Adipocyte (in vitro differentiated cells): ENCODE measurements around the gene LDLRAP1.

Experiments
- DNase-seq: peaks from one replicate; pipeline ENCODE4 v3.0.0-alpha.2; 2015; ENCODE audit warnings: low read depth
- H3K27me3 ChIP-seq: replicated peaks from 2 replicates; pipeline ENCODE4 v1.7.0; 2013; ENCODE audit warnings: mild to moderate bottlenecking, low read length, moderate library complexity; ENCODE audit not compliant: control insufficient read depth, insufficient read depth
- H3K36me3 ChIP-seq: 2 replicates; pipeline ENCODE4 v1.7.0; 2013; ENCODE audit warnings: low read length, mild to moderate bottlenecking, moderate library complexity; ENCODE audit not compliant: control insufficient read depth, insufficient read depth, severe bottlenecking
- H3K4me1 ChIP-seq: 2 replicates; pipeline ENCODE4 v1.7.0; 2013; ENCODE audit warnings: mild to moderate bottlenecking, low read length, moderate library complexity; ENCODE audit not compliant: control insufficient read depth, insufficient read depth
- H3K4me3 ChIP-seq: 2 replicates; pipeline ENCODE4 v1.7.0; 2013; ENCODE audit warnings: mild to moderate bottlenecking, low read length, moderate library complexity
- H3K9ac ChIP-seq: 2 replicates; pipeline ENCODE4 v1.7.0; 2013; ENCODE audit warnings: mild to moderate bottlenecking, low read length, moderate library complexity
- H3K9me3 ChIP-seq: 2 replicates; pipeline ENCODE4 v1.7.0; 2013; ENCODE audit warnings: mild to moderate bottlenecking, low read length, moderate library complexity; ENCODE audit not compliant: control insufficient read depth

The LDLRAP1 gene

DNA sequence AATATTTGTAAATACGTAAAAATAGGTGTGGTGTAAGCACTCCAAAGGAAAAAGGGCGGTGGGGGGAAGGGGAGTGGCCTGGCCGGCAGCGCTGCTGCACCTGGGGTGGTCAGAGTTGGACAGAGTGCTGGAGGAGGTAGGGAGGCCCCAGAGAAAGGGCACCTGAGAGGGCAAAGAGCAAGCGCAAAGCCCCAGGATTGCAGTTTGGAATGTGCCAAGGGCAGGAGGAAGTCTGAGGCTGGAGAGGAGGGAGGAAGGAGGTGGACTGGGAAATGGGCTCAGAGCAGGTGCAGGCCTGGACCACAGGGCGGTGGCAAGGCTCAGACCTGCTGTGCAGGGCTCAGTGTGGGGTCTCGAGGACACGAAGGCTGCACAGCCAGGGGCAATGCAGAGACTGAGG is 30.6 kb downstream of the LDLRAP1 start:
- H3K4me1 ChIP-seq = peaks cover 6% of the 10 kb centered on the region
- H3K4me3 ChIP-seq = no peak overlapping the region
- DNase-seq = no peak
- peaks cover 7% of the 10 kb centered on the region for H3K27me3 ChIP-seq
- no peaks in the 10 kb centered on the region for H3K9me3 ChIP-seq
- no peaks in the 10 kb centered on the region for H3K36me3 ChIP-seq
- H3K9ac ChIP-seq = no peak overlapping the region

DNA sequence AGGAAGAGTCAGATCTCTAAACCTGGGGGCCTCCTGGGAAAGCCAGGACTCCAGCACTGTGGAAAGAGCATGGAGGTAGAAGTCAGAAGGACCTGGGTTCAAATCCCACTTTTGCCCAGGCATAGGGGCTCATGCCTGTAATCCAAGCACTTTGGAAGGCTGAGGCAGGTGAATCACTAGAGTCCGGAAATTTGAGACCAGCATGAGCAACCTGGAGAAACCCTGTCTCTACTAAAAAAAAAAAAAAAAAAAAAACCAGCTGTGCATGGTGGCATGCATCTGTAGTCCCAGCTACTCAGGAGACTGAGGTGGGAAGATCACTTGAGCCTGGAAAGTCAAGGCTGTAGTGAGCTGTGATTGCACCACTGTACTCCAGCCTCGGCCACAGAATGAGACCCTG is 31.8 kb downstream of the LDLRAP1 start:
- H3K9me3 ChIP-seq = no peaks in the 10 kb centered on the region
- no peaks in the 10 kb centered on the region for H3K36me3 ChIP-seq
- H3K27me3 ChIP-seq = peaks cover 7% of the 10 kb centered on the region
- H3K4me3 ChIP-seq = no peak overlapping the region
- H3K4me1 ChIP-seq = no peaks in the 10 kb centered on the region
- no peak for DNase-seq
- H3K9ac ChIP-seq = no peak overlapping the region

DNA sequence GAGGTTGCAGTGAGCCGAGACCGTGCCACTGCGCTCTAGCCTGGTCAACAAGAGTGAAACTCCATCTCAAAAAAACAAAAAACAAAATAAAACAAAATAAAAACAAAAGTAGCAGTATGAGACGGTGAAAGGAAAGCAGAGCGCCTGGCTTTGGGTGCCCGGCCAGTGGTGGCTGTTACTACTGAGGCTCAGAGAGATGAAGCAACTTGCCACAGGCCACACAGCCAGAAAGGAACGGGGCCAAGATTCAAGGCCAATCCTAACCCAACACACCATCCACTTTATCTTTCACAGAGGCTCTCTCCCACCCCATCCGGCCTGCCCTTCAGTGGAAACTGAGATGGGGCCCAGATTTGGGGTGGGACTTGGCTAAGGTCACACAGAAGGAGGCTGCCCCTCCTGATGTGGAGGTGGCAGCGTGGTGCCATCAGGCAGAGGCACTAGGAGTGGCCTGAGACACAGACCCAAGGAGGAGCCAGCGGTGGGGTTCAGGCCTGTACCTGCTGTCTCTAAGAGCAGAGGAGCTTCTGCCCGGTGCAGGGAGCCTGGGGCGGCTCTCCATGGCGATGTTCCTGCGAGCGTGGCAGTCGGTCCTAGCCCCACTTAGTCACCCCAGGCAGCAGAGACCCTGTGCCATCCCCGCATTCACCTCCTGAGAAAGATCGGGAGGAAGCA is 33.2 kb downstream of the LDLRAP1 start:
- no peak for DNase-seq
- H3K36me3 ChIP-seq = no peaks in the 10 kb centered on the region
- no peaks in the 10 kb centered on the region for H3K4me1 ChIP-seq
- H3K9ac ChIP-seq = no peak overlapping the region
- no peaks in the 10 kb centered on the region for H3K9me3 ChIP-seq
- peaks cover 7% of the 10 kb centered on the region for H3K27me3 ChIP-seq
- no peak overlapping the region for H3K4me3 ChIP-seq

DNA sequence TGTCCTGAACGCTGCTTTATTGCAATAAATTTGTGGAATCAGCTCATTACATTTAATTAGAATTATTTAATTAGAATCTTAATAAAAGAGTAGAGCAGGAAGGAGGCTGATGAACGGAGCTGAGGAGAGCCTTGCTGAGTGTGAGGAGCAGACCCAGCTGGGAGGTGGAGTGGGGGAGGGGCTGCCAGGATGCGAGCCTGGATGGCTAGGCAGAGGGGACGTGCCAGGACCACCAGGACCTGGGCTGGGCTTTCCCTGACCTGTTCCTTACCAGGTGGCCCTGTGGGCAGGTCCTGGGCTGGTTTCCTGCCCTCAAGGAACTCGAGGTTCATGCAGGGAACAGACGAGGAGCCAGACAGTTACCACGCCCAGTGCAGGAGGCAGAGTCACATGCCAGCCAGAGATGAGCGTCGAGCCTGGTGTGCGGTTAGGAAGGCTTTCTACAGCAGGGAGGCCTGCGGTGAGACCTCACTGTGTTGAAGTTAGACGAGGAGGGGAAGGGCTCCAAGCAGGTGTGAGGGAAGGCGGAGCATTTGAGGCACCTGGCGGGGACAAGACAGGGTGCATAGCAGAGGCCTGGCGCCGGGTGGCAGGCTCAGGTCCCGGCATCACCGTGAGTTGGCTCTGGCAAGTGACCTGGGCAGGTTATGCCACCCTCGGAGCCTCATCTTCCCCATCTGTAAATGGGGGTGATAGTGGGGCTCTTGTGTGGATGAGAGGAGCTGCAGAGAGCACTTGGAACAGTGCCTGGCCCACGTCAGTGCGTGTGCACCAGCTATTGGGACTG is 33.9 kb downstream of the LDLRAP1 start:
- DNase-seq = no peak
- Histone ChIP-seq H3K9ac (no peak overlapping the region), H3K36me3 (no peaks in the 10 kb centered on the region), H3K4me3 (no peak overlapping the region), H3K9me3 (no peaks in the 10 kb centered on the region), H3K27me3 (peaks cover 7% of the 10 kb centered on the region), H3K4me1 (no peaks in the 10 kb centered on the region)

DNA sequence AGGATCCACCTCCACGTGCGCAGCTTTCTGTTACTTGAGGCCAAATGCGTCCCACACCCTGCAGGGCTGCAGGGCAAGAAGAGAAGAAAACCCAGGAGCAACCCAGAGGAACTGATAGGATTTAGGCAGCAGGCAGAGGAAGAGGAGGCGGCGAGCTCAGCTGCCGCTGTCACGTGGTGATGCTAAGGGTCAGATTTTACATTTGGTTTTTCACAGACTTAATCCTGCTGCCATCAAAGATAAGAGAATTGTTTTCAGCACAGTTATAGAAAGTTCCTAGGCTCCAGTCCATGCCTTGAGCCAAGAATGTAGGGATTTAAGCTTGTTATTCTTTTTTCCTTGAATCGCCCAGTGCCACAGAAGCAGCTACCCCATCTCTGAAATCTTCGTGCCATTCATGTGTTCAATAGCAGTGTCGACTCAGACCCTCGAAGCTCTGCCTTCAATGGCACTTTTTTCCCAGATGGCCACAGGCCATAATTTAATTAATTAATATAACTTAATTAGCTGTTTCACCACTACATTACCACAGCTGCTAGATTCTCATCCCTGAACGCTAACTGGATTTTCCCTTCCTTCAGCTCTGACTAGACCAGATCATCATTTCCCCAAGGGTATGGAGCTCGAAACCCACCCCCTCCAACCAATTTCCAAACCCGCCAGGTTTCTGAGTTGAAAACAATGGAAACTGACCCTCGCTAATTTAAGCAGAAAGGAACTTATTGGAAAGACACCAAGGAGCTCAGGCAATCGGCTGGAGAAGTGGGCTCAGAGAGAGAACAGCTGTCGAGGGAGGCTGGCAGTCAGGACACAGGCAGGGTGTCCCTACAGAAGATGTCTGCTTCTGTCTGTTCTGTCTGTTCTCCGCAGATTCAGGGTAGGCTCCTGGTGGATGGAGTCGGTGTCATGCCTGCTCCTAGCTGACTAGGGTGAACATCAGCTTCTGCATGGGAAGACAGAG is 36.2 kb downstream of the LDLRAP1 start:
- Histone ChIP-seq H3K4me3 (no peak overlapping the region), H3K9ac (no peak overlapping the region), H3K27me3 (peaks cover 7% of the 10 kb centered on the region), H3K9me3 (no peaks in the 10 kb centered on the region), H3K4me1 (no peaks in the 10 kb centered on the region), H3K36me3 (no peaks in the 10 kb centered on the region)
- DNase-seq = no peak

DNA sequence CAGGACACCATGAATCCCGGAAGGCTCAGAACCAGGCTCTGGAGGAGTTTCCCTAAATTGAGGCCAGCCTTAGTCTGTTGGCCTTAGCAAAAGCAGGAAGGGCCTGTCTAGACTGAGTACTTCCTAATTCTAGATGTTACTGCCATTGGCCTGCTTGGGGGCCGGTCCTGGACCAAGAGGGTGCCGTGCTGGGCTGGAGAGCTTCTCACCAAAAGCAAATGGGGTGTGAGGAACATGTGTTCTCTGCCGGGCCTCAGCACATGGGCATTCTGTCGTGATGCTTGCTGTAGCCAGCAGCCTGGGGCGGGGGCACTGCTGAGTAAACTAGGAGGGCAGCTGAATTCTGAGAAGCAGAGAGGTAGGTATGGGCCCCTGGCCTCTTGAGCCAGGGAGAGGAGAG is 37.5 kb downstream of the LDLRAP1 start:
- H3K4me3 ChIP-seq = no peak overlapping the region
- H3K4me1 ChIP-seq = no peaks in the 10 kb centered on the region
- peaks cover 4% of the 10 kb centered on the region for H3K27me3 ChIP-seq
- no peak overlapping the region for H3K9ac ChIP-seq
- H3K9me3 ChIP-seq = no peaks in the 10 kb centered on the region
- no peak for DNase-seq
- no peaks in the 10 kb centered on the region for H3K36me3 ChIP-seq

DNA sequence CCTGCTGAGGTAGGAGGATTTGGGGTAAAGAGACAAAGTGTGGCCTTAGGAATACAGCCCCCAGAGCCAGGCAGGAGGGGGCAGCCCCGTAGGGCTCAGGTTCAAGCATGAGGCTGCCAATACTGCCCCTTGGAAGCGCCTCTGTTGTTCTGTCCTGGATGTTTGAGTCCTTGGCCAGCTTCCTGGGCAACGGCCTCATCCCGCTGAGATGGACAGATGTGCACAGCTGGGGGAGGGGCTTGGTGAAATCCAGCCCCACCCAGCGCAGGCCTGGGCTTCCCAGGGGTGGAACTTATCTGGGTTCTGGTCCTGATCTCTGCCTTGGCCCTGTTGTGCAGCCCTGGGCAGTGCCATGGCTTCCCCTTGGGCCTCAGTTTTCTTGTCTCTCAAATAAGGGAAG is 38.4 kb downstream of the LDLRAP1 start:
- H3K4me3 ChIP-seq = no peak overlapping the region
- no peak for DNase-seq
- peaks cover 4% of the 10 kb centered on the region for H3K27me3 ChIP-seq
- H3K4me1 ChIP-seq = no peaks in the 10 kb centered on the region
- H3K9ac ChIP-seq = no peak overlapping the region
- H3K36me3 ChIP-seq = no peaks in the 10 kb centered on the region
- no peaks in the 10 kb centered on the region for H3K9me3 ChIP-seq

DNA sequence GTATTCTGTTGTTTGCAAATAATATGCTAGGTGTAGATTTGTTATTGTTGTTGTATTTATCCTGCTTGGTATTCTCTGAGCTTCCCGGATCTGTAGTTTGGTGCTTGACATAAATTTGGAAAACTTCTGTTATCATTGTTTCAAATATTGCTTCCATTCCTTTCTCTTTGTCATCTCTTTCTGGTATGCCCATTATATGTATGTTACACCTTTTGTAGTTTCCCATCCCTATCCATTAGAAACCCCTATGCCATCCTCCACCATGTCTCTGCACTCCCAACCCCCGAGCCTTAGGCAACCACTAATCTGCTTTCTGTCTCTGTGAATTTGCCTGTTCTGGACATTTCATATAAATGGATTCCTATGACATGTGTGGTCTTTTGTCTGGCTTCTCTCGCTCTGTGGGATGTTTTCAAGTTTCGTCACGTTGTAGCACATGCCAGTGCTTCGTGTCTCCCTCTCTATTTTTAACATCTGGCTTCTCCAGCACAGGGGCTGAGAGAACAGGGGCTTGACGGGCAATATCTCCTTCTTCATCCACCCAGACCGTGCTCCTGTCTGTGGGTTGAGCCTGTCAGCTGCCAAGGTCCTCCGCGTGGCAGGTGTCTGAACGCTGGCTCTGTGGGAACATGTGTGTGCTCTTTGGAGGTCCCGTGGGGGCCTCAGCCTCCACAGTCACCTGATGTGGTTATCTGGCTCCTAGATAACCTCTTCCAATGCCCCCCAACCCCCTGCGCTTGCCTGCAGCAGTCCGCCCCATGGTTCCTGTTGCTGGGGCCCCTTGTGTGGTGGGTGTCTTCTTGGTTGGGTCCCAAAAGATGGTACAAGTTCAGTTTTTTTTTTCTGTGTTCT is 40.3 kb downstream of the LDLRAP1 start:
- no peaks in the 10 kb centered on the region for H3K4me1 ChIP-seq
- H3K36me3 ChIP-seq = no peaks in the 10 kb centered on the region
- no peak overlapping the region for H3K9ac ChIP-seq
- no peak for DNase-seq
- no peaks in the 10 kb centered on the region for H3K9me3 ChIP-seq
- no peaks in the 10 kb centered on the region for H3K27me3 ChIP-seq
- H3K4me3 ChIP-seq = no peak overlapping the region

DNA sequence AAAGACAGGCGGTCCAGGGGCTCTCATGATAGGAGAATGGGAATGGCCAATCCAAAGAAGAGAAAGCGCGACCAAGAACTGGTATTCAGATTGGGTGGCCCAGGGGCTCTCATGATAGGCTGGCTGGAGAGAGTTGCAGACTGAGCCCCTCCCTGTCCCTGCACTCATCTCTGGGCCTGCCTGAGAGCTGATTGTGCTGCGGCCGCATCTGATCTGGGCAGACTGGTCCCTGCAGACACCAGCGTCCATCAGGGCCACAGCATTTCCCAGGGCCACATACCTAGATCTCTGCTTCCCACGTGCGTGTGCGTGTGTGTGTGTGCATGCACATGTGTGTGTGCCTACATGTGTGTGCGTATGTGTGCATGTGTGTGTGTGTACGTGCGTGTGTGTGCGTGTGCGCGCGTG is 42.8 kb downstream of the LDLRAP1 start:
- no peak overlapping the region for H3K4me3 ChIP-seq
- H3K9me3 ChIP-seq = no peaks in the 10 kb centered on the region
- no peak overlapping the region for H3K9ac ChIP-seq
- no peaks in the 10 kb centered on the region for H3K27me3 ChIP-seq
- no peaks in the 10 kb centered on the region for H3K36me3 ChIP-seq
- peaks cover 12% of the 10 kb centered on the region for H3K4me1 ChIP-seq
- no peak for DNase-seq

DNA sequence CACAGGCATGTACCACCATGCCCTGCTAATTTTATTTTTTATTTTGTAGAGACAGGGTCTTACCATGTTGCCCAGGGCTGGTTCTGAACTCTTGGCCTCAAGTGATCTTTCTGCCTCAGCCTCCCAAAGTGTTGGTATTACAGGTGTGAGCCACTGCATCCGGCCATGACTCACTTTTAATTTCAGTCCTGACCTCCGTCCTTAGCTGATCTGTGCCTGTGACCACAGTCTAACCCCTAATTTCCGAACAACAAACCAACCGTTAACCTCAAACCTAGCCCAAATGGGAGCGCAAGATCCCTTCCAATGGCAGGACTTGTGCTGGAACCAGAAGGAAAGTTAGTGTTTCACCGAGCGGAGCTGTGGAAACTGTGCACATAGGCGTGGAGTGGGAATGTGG is 43.9 kb downstream of the LDLRAP1 start:
- DNase-seq = no peak
- H3K27me3 ChIP-seq = no peaks in the 10 kb centered on the region
- no peak overlapping the region for H3K4me3 ChIP-seq
- no peaks in the 10 kb centered on the region for H3K36me3 ChIP-seq
- H3K4me1 ChIP-seq = peaks cover 12% of the 10 kb centered on the region
- no peaks in the 10 kb centered on the region for H3K9me3 ChIP-seq
- no peak overlapping the region for H3K9ac ChIP-seq
